ENCODE data around the gene MON2.
A peak's percentile ranks its signal among the peaks of the same experiment; 100 is the strongest.
"Not testable (repeated sequence)": the region's sequence is repeated elsewhere in the genome, so short reads cannot be mapped to it uniquely, and the experiment has no call there.

Gene MON2

GRCh38 chr12:62543741-62544140, 77.1 kb downstream of the MON2 start:
- DNase-seq (ENCODE audit: low read depth in 1 of 2, low spot score in 1 of 2) = no peak

GRCh38 chr12:62552906-62553556, 86.4 kb downstream of the MON2 start:
- DNase-seq (ENCODE audit: low read depth in 1 of 2, low spot score in 1 of 2) = no peak

GRCh38 chr12:62559366-62559765, 92.7 kb downstream of the MON2 start:
- not testable (repeated sequence) for DNase-seq (ENCODE audit: low read depth in 1 of 2, low spot score in 1 of 2)

GRCh38 chr12:62562846-62563245, 96.2 kb downstream of the MON2 start:
- no peak for DNase-seq (ENCODE audit: low read depth in 1 of 2, low spot score in 1 of 2)

- no peak for DNase-seq (ENCODE audit: low read depth in 1 of 2, low spot score in 1 of 2)
These were observed 108.4 kb downstream of the MON2 start for GRCh38 chr12:62575036-62575435.

- DNase-seq (ENCODE audit: low read depth in 1 of 2, low spot score in 1 of 2) = no peak
These were observed 109.9 kb downstream of the MON2 start for GRCh38 chr12:62576503-62576902.

GRCh38 chr12:62578726-62579125, 112.1 kb downstream of the MON2 start:
- DNase-seq (ENCODE audit: low read depth in 1 of 2, low spot score in 1 of 2) = no peak

- no peak for DNase-seq (ENCODE audit: low read depth in 1 of 2, low spot score in 1 of 2)
These were observed 114.8 kb downstream of the MON2 start for GRCh38 chr12:62581288-62582064.

- DNase-seq (ENCODE audit: low read depth in 1 of 2, low spot score in 1 of 2) = no peak
These were observed 115.4 kb downstream of the MON2 start for GRCh38 chr12:62582065-62582366.

GRCh38 chr12:62584619-62585018, 118.0 kb downstream of the MON2 start:
- no peak for DNase-seq (ENCODE audit: low read depth in 1 of 2, low spot score in 1 of 2)

- no peak for DNase-seq (ENCODE audit: low read depth in 1 of 2, low spot score in 1 of 2)
These were observed 120.2 kb downstream of the MON2 start for GRCh38 chr12:62586850-62587249.

- DNase-seq (ENCODE audit: low read depth in 1 of 2, low spot score in 1 of 2) = no peak
These were observed 122.3 kb downstream of the MON2 start for GRCh38 chr12:62588916-62589315.

GRCh38 chr12:62597253-62597652, 130.6 kb downstream of the MON2 start:
- no peak for DNase-seq (ENCODE audit: low read depth in 1 of 2, low spot score in 1 of 2)

GRCh38 chr12:62598846-62599245, 132.2 kb downstream of the MON2 start:
- no peak for DNase-seq (ENCODE audit: low read depth in 1 of 2, low spot score in 1 of 2)

GRCh38 chr12:62599854-62600437, 133.3 kb downstream of the MON2 start:
- no peak for DNase-seq (ENCODE audit: low read depth in 1 of 2, low spot score in 1 of 2)

- DNase-seq (ENCODE audit: low read depth in 1 of 2, low spot score in 1 of 2) = no peak
These were observed 135.1 kb downstream of the MON2 start for GRCh38 chr12:62601765-62602164.

- DNase-seq (ENCODE audit: low read depth in 1 of 2, low spot score in 1 of 2) = peak; percentile 73 to 82
These were observed 135.8 kb downstream of the MON2 start for GRCh38 chr12:62602255-62603060.

- peak; percentile 60 to 68 for DNase-seq (ENCODE audit: low read depth in 1 of 2, low spot score in 1 of 2)
These were observed 136.6 kb downstream of the MON2 start for GRCh38 chr12:62603061-62603810.

GRCh38 chr12:62603811-62604098, 137.1 kb downstream of the MON2 start:
- DNase-seq (ENCODE audit: low read depth in 1 of 2, low spot score in 1 of 2) = no peak

GRCh38 chr12:62604373-62604772, 137.7 kb downstream of the MON2 start:
- no peak for DNase-seq (ENCODE audit: low read depth in 1 of 2, low spot score in 1 of 2)

GRCh38 chr12:62604871-62605270, 138.2 kb downstream of the MON2 start:
- no peak for DNase-seq (ENCODE audit: low read depth in 1 of 2, low spot score in 1 of 2)

All from stimulated activated CD4-positive, alpha-beta T cell treated with anti-CD3 and anti-CD28 coated beads, Interleukin-15, amount 100 ng/mL, for 1 hour (primary cell).